Fibroblast of lung (primary cell): Measurements from ENCODE around the gene DOK5. TPM values are rescaled to one million over a fixed set of nuclear protein-coding genes. Genes with fewer than 3 reads are reported as not detected.

ENCODE experiments used
- DNase-seq, 2 donors: peaks; one replicate each; pipeline versions ENCODE4 v3.0.0 to v3.0.0-alpha.2; 2010; ENCODE audit warnings: low read depth in 2 of 2
- H2AFZ ChIP-seq: 2 replicates; pipeline ENCODE4 v1.5.1; 2012; ENCODE audit warnings: low read length, control low read depth, inconsistent platforms
- H3K27ac ChIP-seq: 2 replicates; pipeline ENCODE4 v1.5.1; 2011; ENCODE audit warnings: low read length, control low read depth; ENCODE audit not compliant: insufficient read depth
- H3K27me3 ChIP-seq: 2 replicates; pipeline ENCODE4 v1.5.1; 2011; ENCODE audit warnings: mild to moderate bottlenecking, low read length; ENCODE audit not compliant: control insufficient read depth, insufficient read depth
- H3K36me3 ChIP-seq: 2 replicates; pipeline ENCODE4 v1.5.1; 2011; ENCODE audit warnings: low read length; ENCODE audit not compliant: control insufficient read depth, insufficient read depth
- H3K4me1 ChIP-seq: 2 replicates; pipeline ENCODE4 v1.5.1; 2011; ENCODE audit warnings: low read length; ENCODE audit not compliant: control insufficient read depth, insufficient read depth; ENCODE audit errors: extremely low read depth
- H3K4me2 ChIP-seq: 2 replicates; pipeline ENCODE4 v1.5.1; 2011; ENCODE audit warnings: low read length, control low read depth; ENCODE audit not compliant: insufficient read depth; ENCODE audit errors: extremely low read depth
- H3K4me3 ChIP-seq, 4 experiments: fragments of 200-600 bp in 1 of 4; sonication (generic) in 1 of 4; replicated peaks in 1 of 4; 2 replicates each; pipeline ENCODE4 v1.5.1; 2011 to 2016; ENCODE audit warnings: low read length in 4 of 4, low read depth in 3 of 4, mild to moderate bottlenecking in 3 of 4, control low read depth in 2 of 4, inconsistent platforms in 1 of 4, mixed read lengths in 1 of 4; ENCODE audit not compliant: insufficient read depth in 1 of 4; ENCODE audit errors: control extremely low read depth in 1 of 4
- H3K79me2 ChIP-seq: 2 replicates; pipeline ENCODE4 v1.5.1; 2012; ENCODE audit warnings: mild to moderate bottlenecking, low read length, inconsistent platforms; ENCODE audit not compliant: control insufficient read depth, insufficient read depth
- H3K9ac ChIP-seq: 2 replicates; pipeline ENCODE4 v1.5.1; 2011; ENCODE audit warnings: mild to moderate bottlenecking, low read length, control low read depth; ENCODE audit not compliant: insufficient read depth
- H3K9me3 ChIP-seq: 2 replicates; pipeline ENCODE4 v1.5.1; 2012; ENCODE audit warnings: low read depth, low read length; ENCODE audit not compliant: control insufficient read depth, insufficient read depth
- H4K20me1 ChIP-seq: 2 replicates; pipeline ENCODE4 v1.5.1; 2011; ENCODE audit warnings: low read length; ENCODE audit not compliant: control insufficient read depth, insufficient read depth; ENCODE audit errors: extremely low read depth
- CTCF ChIP-seq, 2 donors: IDR thresholded peaks in 1 of 2; conservative IDR thresholded peaks in 1 of 2; 1 replicate in 1 of 2; 2 replicates in 1 of 2; pipeline ENCODE4 v1.5.1; 2011 to 2012; ENCODE audit warnings: low read length in 2 of 2, control low read depth in 1 of 2, inconsistent platforms in 1 of 2, low read depth in 1 of 2, mild to moderate bottlenecking in 1 of 2
- EZH2 ChIP-seq: IDR thresholded peaks from 2 replicates; pipeline ENCODE4 v1.5.1; 2012; ENCODE audit warnings: low read length, control low read depth, mild to moderate bottlenecking; ENCODE audit errors: missing control alignments
- polyA plus RNA-seq, 2 donors: library from polyadenylated mRNA; depleted of rRNA in 1 of 2; stranded (reverse) in 1 of 2; unstranded in 1 of 2; fragments of >200 nt; gene quantifications; 2 replicates each; pipeline ENCODE4 v1.2.1, GENCODE V29; 2011 to 2012; ENCODE audit warnings: missing spikeins in 1 of 2
- total RNA-seq: library from RNA; depleted of rRNA; stranded (reverse); fragments of >200 nt; gene quantifications from 2 replicates; pipeline ENCODE4 v1.2.1, GENCODE V29; 2014

DOK5 gene
- total and polyA plus RNA-seq, 2 donors (not counting 1 experiment from before 2014, with no cell fraction given): 13.5 to 19.2 TPM

GRCh38 chr20:54459279-54459678 lies 16.1 kb upstream of the DOK5 start:
- no peaks in the 10 kb centered on the region for H3K36me3 ChIP-seq
- H3K4me1 ChIP-seq: no peaks in the 10 kb centered on the region
- no peaks in the 10 kb centered on the region for H4K20me1 ChIP-seq
- no peak overlapping the region for H3K9ac ChIP-seq
- H3K27ac ChIP-seq: no peak overlapping the region
- no peaks in the 10 kb centered on the region for H3K79me2 ChIP-seq
- H2AFZ ChIP-seq: no peak overlapping the region
- H3K27me3 ChIP-seq: no peaks in the 10 kb centered on the region
- H3K9me3 ChIP-seq: no peaks in the 10 kb centered on the region
- TF ChIP-seq CTCF (conservative IDR thresholded peaks at IDR 0.05 in 1 of 2, IDR thresholded peaks at IDR 0.05 in 1 of 2; ENCODE audit: low read depth in 1 of 2, low read length in 2 of 2) (no peak), EZH2 (no peak)
- H3K4me3 ChIP-seq: no peak overlapping the region
- no peak overlapping the region for H3K4me2 ChIP-seq
- DNase-seq: no peak

GRCh38 chr20:54464003-54464402 lies 11.4 kb upstream of the DOK5 start:
- no peak overlapping the region for H3K4me3 ChIP-seq
- TF ChIP-seq CTCF (conservative IDR thresholded peaks at IDR 0.05 in 1 of 2, IDR thresholded peaks at IDR 0.05 in 1 of 2; ENCODE audit: low read depth in 1 of 2, low read length in 2 of 2): no peak
- TF ChIP-seq EZH2: no peak
- H3K9ac ChIP-seq: no peak overlapping the region
- H3K27ac ChIP-seq: no peak overlapping the region
- no peak overlapping the region for H3K4me2 ChIP-seq
- no peaks in the 10 kb centered on the region for H3K9me3 ChIP-seq
- H2AFZ ChIP-seq: no peak overlapping the region
- no peaks in the 10 kb centered on the region for H3K79me2 ChIP-seq
- no peaks in the 10 kb centered on the region for H3K36me3 ChIP-seq
- DNase-seq: no peak
- no peaks in the 10 kb centered on the region for H3K4me1 ChIP-seq
- H4K20me1 ChIP-seq: no peaks in the 10 kb centered on the region
- no peaks in the 10 kb centered on the region for H3K27me3 ChIP-seq

- H4K20me1 ChIP-seq: no peaks in the 10 kb centered on the region
- no peaks in the 10 kb centered on the region for H3K27me3 ChIP-seq
- H3K4me1 ChIP-seq: no peaks in the 10 kb centered on the region
- H3K4me3 ChIP-seq: no peak overlapping the region
- no peak overlapping the region for H3K4me2 ChIP-seq
- DNase-seq: no peak
- H2AFZ ChIP-seq: no peak overlapping the region
- H3K79me2 ChIP-seq: no peaks in the 10 kb centered on the region
- H3K27ac ChIP-seq: no peak overlapping the region
- no peak overlapping the region for H3K9ac ChIP-seq
- TF ChIP-seq EZH2 (no peak), CTCF (conservative IDR thresholded peaks at IDR 0.05 in 1 of 2, IDR thresholded peaks at IDR 0.05 in 1 of 2; ENCODE audit: low read depth in 1 of 2, low read length in 2 of 2) (no peak)
- no peaks in the 10 kb centered on the region for H3K9me3 ChIP-seq
- H3K36me3 ChIP-seq: no peaks in the 10 kb centered on the region
Observed at GRCh38 chr20:54466127-54466526, 9.3 kb upstream of the DOK5 start.
